Keratinocyte (primary cell): ENCODE data around the gene ZNF488. TPM values are rescaled to one million over a fixed set of nuclear protein-coding genes. Genes with fewer than 3 reads are reported as not detected.
A peak's percentile ranks its signal among the peaks of the same experiment; 100 is the strongest.

Source experiments
- DNase-seq: peaks from one replicate; pipeline ENCODE4 v3.0.0-alpha.2; 2011; ENCODE audit warnings: low read depth, missing footprints, low spot score
- FAIRE-seq: peaks from 2 replicates; lab custom pipeline; 2011; peaks lifted over from hg19 to GRCh38; lab: Jason Lieb, UNC
- H2AFZ ChIP-seq: 2 replicates; pipeline ENCODE4 v1.6.0; 2012; ENCODE audit warnings: low read length, control low read depth, inconsistent platforms; ENCODE audit not compliant: control insufficient read depth
- H3K27ac ChIP-seq: 2 replicates; pipeline ENCODE4 v1.5.1; 2011; ENCODE audit warnings: low read length; ENCODE audit not compliant: control insufficient read depth, insufficient read depth
- H3K27me3 ChIP-seq: 3 replicates; pipeline ENCODE4 v1.6.0; 2011; ENCODE audit warnings: low read length; ENCODE audit not compliant: control insufficient read depth, insufficient read depth; ENCODE audit errors: extremely low read depth
- H3K36me3 ChIP-seq, 2 experiments: 2 replicates in 1 of 2; 3 replicates in 1 of 2; pipeline ENCODE4 v1.5.1; 2011; ENCODE audit warnings: low read length in 2 of 2, mild to moderate bottlenecking in 1 of 2; ENCODE audit not compliant: control insufficient read depth in 2 of 2, insufficient read depth in 2 of 2; ENCODE audit errors: extremely low read depth in 1 of 2
- H3K4me1 ChIP-seq: 3 replicates; pipeline ENCODE4 v1.5.1; 2011; ENCODE audit warnings: low read length; ENCODE audit not compliant: control insufficient read depth, insufficient read depth; ENCODE audit errors: extremely low read depth
- H3K4me2 ChIP-seq: 3 replicates; pipeline ENCODE4 v1.6.0; 2011; ENCODE audit warnings: low read depth, low read length; ENCODE audit not compliant: control insufficient read depth, insufficient read depth; ENCODE audit errors: extremely low read depth
- H3K4me3 ChIP-seq, 3 experiments: fragments of 200-600 bp in 1 of 3; sonication (generic) in 1 of 3; 2 replicates in 2 of 3; 3 replicates in 1 of 3; pipeline ENCODE4 v1.5.1; 2011 to 2016; ENCODE audit warnings: low read length in 3 of 3, mild to moderate bottlenecking in 3 of 3, control low read depth in 2 of 3, inconsistent platforms in 1 of 3, low read depth in 1 of 3, mixed read lengths in 1 of 3, mixed run types in 1 of 3, moderate library complexity in 1 of 3; ENCODE audit not compliant: control insufficient read depth in 2 of 3, insufficient read depth in 2 of 3; ENCODE audit errors: extremely low read depth in 1 of 3
- H3K79me2 ChIP-seq: 2 replicates; pipeline ENCODE4 v1.6.0; 2012; ENCODE audit warnings: low read length; ENCODE audit not compliant: control insufficient read depth, insufficient read depth
- H3K9ac ChIP-seq: 3 replicates; pipeline ENCODE4 v1.6.0; 2011; ENCODE audit warnings: low read length; ENCODE audit not compliant: control insufficient read depth, insufficient read depth; ENCODE audit errors: extremely low read depth
- H3K9me1 ChIP-seq: 3 replicates; pipeline ENCODE4 v1.6.0; 2011; ENCODE audit warnings: low read length; ENCODE audit not compliant: control insufficient read depth, insufficient read depth; ENCODE audit errors: extremely low read depth
- H3K9me3 ChIP-seq: 2 replicates; pipeline ENCODE4 v1.5.1; 2012; ENCODE audit warnings: low read depth, low read length; ENCODE audit not compliant: control insufficient read depth
- H4K20me1 ChIP-seq: 3 replicates; pipeline ENCODE4 v1.6.0; 2011; ENCODE audit warnings: low read length; ENCODE audit not compliant: control insufficient read depth, insufficient read depth; ENCODE audit errors: extremely low read depth
- CTCF ChIP-seq, 3 experiments: IDR thresholded peaks in 1 of 3; conservative IDR thresholded peaks in 1 of 3; optimal IDR thresholded peaks in 1 of 3; 2 replicates in 2 of 3; 3 replicates in 1 of 3; pipeline versions ENCODE3 to v1.5.1; 2011; ENCODE audit warnings: low read length in 3 of 3, mild to moderate bottlenecking in 3 of 3, moderate library complexity in 2 of 3, control low read depth in 1 of 3, inconsistent platforms in 1 of 3; ENCODE audit not compliant: insufficient read depth in 2 of 3; ENCODE audit errors: extremely low read depth in 1 of 3
- EZH2 ChIP-seq: IDR thresholded peaks from one replicate; pipeline ENCODE4 v1.6.1; 2012; ENCODE audit warnings: inconsistent platforms, mild to moderate bottlenecking, low read length, moderate library complexity
- dilution Hi-C: fragments of 300-500 bp; cut with MboI; formaldehyde crosslinking; loops from one replicate; pipeline ENCODE4 v1.7.0; 2020; ENCODE audit warnings: low sequenced_read_pairs; ENCODE audit not compliant: extremely low pct_ligation_motif_present
- polyA plus RNA-seq, 5 experiments: library from polyadenylated mRNA; depleted of rRNA in 3 of 5; stranded (reverse) in 3 of 5; stranded (forward) in 1 of 5; unstranded in 1 of 5; fragments of >200 nt; gene quantifications; 1 replicate in 1 of 5; 2 replicates in 3 of 5; 3 replicates in 1 of 5; pipeline versions ENCODE4 v1.2.1 to v1.2.3, GENCODE V29; 2011 to 2012; ENCODE audit warnings: missing spikeins in 2 of 5, low read depth in 1 of 5, low replicate concordance in 1 of 5

The ZNF488 gene
- polyA plus RNA-seq, 1 donor (not counting 4 experiments of a cell fraction or from before 2014, with no cell fraction given): 1.2 TPM

- FAIRE-seq: no peak
These were observed 19.6 kb upstream of the ZNF488 start for GRCh38 chr10:47403446-47404318.

GRCh38 chr10:47402641-47403301 lies 18.7 kb upstream of the ZNF488 start:
- no peaks in the 10 kb centered on the region for H3K9me1 ChIP-seq
- no peak overlapping the region for H3K4me3 ChIP-seq
- H3K4me2 ChIP-seq: peak overlapping the region; percentile 4
- no peaks in the 10 kb centered on the region for H3K36me3 ChIP-seq
- DNase-seq: peak; percentile 74
- H3K27me3 ChIP-seq: no peaks in the 10 kb centered on the region
- H3K9ac ChIP-seq: no peak overlapping the region
- peak overlapping the region; percentile 34 for H2AFZ ChIP-seq
- peak overlapping the region; percentile 50 for H3K27ac ChIP-seq
- H3K4me1 ChIP-seq: peaks cover 56% of the 10 kb centered on the region
- FAIRE-seq: no peak
- H4K20me1 ChIP-seq: no peaks in the 10 kb centered on the region
- H3K9me3 ChIP-seq: no peaks in the 10 kb centered on the region
- TF ChIP-seq CTCF (optimal IDR thresholded peaks at IDR 0.05 in 1 of 3, IDR thresholded peaks at IDR 0.05 in 1 of 3, conservative IDR thresholded peaks at IDR 0.05 in 1 of 3; ENCODE audit: extremely low read depth in 1 of 3, insufficient read depth in 2 of 3, low read length in 3 of 3) (peak in 1 of 3 experiments; percentile 21), EZH2 (no peak)
- dilution Hi-C loops: no loop called here
- H3K79me2 ChIP-seq: no peaks in the 10 kb centered on the region

More at GRCh38 chr10:47403446-47404318, 19.6 kb upstream of the ZNF488 start:
- no peak overlapping the region for H2AFZ ChIP-seq
- no peak overlapping the region for H3K4me3 ChIP-seq
- no peaks in the 10 kb centered on the region for H3K36me3 ChIP-seq
- TF ChIP-seq EZH2: no peak
- TF ChIP-seq CTCF (optimal IDR thresholded peaks at IDR 0.05 in 1 of 3, IDR thresholded peaks at IDR 0.05 in 1 of 3, conservative IDR thresholded peaks at IDR 0.05 in 1 of 3; ENCODE audit: extremely low read depth in 1 of 3, insufficient read depth in 2 of 3, low read length in 3 of 3): peak in 2 of 3 experiments; percentile 55 to 58
- no peaks in the 10 kb centered on the region for H3K79me2 ChIP-seq
- H3K27me3 ChIP-seq: no peaks in the 10 kb centered on the region
- H4K20me1 ChIP-seq: no peaks in the 10 kb centered on the region
- no peak overlapping the region for H3K9ac ChIP-seq
- peaks cover 56% of the 10 kb centered on the region for H3K4me1 ChIP-seq
- peak overlapping the region; percentile 15 for H3K27ac ChIP-seq
- H3K4me2 ChIP-seq: peak overlapping the region; percentile 4
- no peak for DNase-seq
- no peaks in the 10 kb centered on the region for H3K9me1 ChIP-seq
- no peaks in the 10 kb centered on the region for H3K9me3 ChIP-seq
- dilution Hi-C loops: no loop called here
